OCI-LY3 (cell line): Measurements from ENCODE around the gene TUBGCP5.

ENCODE experiments used
- H2AFZ ChIP-seq: fragments of 200-600, 300-600 bp; shearing (Covaris generic); 2 replicates; pipeline ENCODE4 v1.6.0; 2014; ENCODE audit warnings: antibody characterized with exemption, low read depth, low read length
- H3K27ac ChIP-seq: fragments of 200-600, 300-600 bp; sonication (generic); 2 replicates; pipeline ENCODE4 v1.5.1; 2014; ENCODE audit warnings: mild to moderate bottlenecking, low read length, moderate library complexity, mixed read lengths
- H3K27me3 ChIP-seq: fragments of 200-600, 300-600 bp; sonication (generic); 2 replicates; pipeline ENCODE4 v1.6.1; 2014; ENCODE audit warnings: low read depth, low read length, mixed read lengths
- H3K36me3 ChIP-seq: fragments of 200-600, 300-600 bp; sonication (generic); replicated peaks from 2 replicates; pipeline ENCODE3; 2014; ENCODE audit warnings: low read depth, low read length, mixed read lengths
- H3K4me1 ChIP-seq: fragments of 300-600, 200-600 bp; sonication (generic); 2 replicates; pipeline ENCODE4 v1.6.1; 2014; ENCODE audit warnings: low read length, mixed read lengths
- H3K4me2 ChIP-seq: fragments of 200-600, 300-600 bp; sonication (generic); 2 replicates; pipeline ENCODE4 v1.6.1; 2014; ENCODE audit warnings: low read length, mixed read lengths
- H3K4me3 ChIP-seq: fragments of 300-600, 200-600 bp; sonication (generic); 2 replicates; pipeline ENCODE4 v1.5.1; 2014; ENCODE audit warnings: antibody characterized with exemption, mild to moderate bottlenecking, low read length, moderate library complexity
- H3K79me2 ChIP-seq: fragments of 300-600, 200-600 bp; shearing (Covaris generic); 2 replicates; pipeline ENCODE4 v1.6.1; 2014; ENCODE audit warnings: mild to moderate bottlenecking, low read length, mixed read lengths
- H3K9ac ChIP-seq: fragments of 300-600, 200-600 bp; shearing (Covaris generic); 2 replicates; pipeline ENCODE4 v1.6.0; 2014; ENCODE audit warnings: mild to moderate bottlenecking, low read length, moderate library complexity
- H3K9me3 ChIP-seq: fragments of 200-600, 300-600 bp; shearing (Covaris generic); 2 replicates; pipeline ENCODE4 v1.6.1; 2014; ENCODE audit warnings: low read length, mixed read lengths; ENCODE audit not compliant: insufficient read depth
- H4K20me1 ChIP-seq: fragments of 200-600, 300-600 bp; sonication (generic); 2 replicates; pipeline ENCODE4 v1.6.1; 2016; ENCODE audit warnings: low read length, mixed read lengths; ENCODE audit not compliant: insufficient read depth
- EZH2phosphoT487 ChIP-seq: fragments of 200-600 bp; shearing (Covaris generic); IDR thresholded peaks from 2 replicates; pipeline ENCODE4 v1.6.1; 2018; ENCODE audit warnings: antibody characterized with exemption, mixed run types, low read depth
- TF ChIP-seq, protein P1 (sequence below): fragments of 200-600, 300-600 bp; sonication (generic); IDR thresholded peaks from 2 replicates; pipeline ENCODE4 v1.5.1; 2014; ENCODE audit warnings: antibody characterized with exemption, low read length, low read depth

TUBGCP5 gene

DNA sequence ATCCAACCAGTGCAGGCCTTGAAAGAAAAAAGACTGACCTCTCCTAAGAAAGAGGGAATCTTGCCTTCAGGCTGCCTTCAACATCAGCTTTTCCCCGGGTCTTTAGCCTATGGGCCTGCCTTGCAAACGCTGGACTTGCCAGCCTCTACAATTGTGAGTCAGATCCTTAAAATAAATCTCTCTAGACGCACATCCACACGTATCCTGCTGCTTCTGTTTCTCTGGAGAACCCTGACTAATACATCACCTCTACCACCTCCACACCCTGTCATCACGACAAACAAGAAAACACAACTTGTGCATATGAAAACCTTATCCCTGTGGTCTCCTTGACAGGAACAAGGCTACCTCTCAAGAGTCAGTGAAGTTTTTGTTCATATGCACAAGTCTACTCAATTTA lies 71.0 kb downstream of the TUBGCP5 start:
- Histone ChIP-seq H3K4me1 (peaks cover 9% of the 10 kb centered on the region), H2AFZ (no peak overlapping the region), H3K27ac (no peak overlapping the region), H3K79me2 (peaks cover 5% of the 10 kb centered on the region; the same call in 1 of the 2 replicates), H3K9ac (no peak overlapping the region), H3K4me3 (no peak overlapping the region), H4K20me1 (no peaks in the 10 kb centered on the region), H3K27me3 (no peaks in the 10 kb centered on the region), H3K36me3 (no peaks in the 10 kb centered on the region), H3K9me3 (no peaks in the 10 kb centered on the region), H3K4me2 (no peak overlapping the region)
- no peak for TF ChIP-seq EZH2phosphoT487
- TF ChIP-seq, protein P1, sequence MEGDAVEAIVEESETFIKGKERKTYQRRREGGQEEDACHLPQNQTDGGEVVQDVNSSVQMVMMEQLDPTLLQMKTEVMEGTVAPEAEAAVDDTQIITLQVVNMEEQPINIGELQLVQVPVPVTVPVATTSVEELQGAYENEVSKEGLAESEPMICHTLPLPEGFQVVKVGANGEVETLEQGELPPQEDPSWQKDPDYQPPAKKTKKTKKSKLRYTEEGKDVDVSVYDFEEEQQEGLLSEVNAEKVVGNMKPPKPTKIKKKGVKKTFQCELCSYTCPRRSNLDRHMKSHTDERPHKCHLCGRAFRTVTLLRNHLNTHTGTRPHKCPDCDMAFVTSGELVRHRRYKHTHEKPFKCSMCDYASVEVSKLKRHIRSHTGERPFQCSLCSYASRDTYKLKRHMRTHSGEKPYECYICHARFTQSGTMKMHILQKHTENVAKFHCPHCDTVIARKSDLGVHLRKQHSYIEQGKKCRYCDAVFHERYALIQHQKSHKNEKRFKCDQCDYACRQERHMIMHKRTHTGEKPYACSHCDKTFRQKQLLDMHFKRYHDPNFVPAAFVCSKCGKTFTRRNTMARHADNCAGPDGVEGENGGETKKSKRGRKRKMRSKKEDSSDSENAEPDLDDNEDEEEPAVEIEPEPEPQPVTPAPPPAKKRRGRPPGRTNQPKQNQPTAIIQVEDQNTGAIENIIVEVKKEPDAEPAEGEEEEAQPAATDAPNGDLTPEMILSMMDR, result no peak

DNA sequence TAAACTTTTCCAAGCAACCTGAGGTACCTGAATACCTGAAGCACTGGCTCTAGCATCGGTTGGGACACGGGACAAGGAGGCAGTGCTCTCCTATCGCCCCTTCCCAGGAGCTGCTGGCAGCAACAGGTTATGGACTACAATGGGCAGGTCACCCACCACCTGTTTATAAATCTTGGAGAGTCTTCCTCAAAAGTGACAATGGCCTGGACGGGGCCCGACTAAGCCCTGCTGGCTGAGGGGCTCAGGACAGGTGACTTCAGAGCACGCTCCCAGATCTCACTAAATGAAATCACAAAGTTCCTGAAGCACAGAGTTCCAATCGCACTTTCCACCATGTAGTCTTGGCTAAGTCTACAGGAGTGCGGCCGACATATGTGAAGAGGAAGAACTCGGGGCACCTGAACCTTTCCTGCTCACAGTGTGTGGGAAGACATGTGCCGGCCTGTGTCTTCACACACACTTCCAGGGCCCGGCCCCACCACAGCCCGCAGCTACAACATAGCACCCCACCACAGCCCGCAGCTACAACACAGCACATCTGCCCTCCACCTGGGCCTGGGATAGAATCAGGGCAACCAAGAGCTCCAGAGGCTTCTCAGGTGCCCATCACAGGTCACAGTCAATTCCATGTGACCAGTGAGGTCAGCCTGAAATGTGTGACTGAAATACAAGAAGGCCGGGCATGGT lies 72.1 kb downstream of the TUBGCP5 start:
- H3K4me1 ChIP-seq, result no peaks in the 10 kb centered on the region
- no peak overlapping the region for H3K27ac ChIP-seq
- H4K20me1 ChIP-seq, result no peaks in the 10 kb centered on the region
- H3K9ac ChIP-seq, result no peak overlapping the region
- H3K79me2 ChIP-seq, result no peaks in the 10 kb centered on the region; the same call in 1 of the 2 replicates
- TF ChIP-seq EZH2phosphoT487, result no peak
- TF ChIP-seq, protein P1, result no peak
- H3K27me3 ChIP-seq, result no peaks in the 10 kb centered on the region
- no peaks in the 10 kb centered on the region for H3K9me3 ChIP-seq
- H3K4me3 ChIP-seq, result no peak overlapping the region
- H3K36me3 ChIP-seq, result no peaks in the 10 kb centered on the region
- no peak overlapping the region for H2AFZ ChIP-seq
- no peak overlapping the region for H3K4me2 ChIP-seq

DNA sequence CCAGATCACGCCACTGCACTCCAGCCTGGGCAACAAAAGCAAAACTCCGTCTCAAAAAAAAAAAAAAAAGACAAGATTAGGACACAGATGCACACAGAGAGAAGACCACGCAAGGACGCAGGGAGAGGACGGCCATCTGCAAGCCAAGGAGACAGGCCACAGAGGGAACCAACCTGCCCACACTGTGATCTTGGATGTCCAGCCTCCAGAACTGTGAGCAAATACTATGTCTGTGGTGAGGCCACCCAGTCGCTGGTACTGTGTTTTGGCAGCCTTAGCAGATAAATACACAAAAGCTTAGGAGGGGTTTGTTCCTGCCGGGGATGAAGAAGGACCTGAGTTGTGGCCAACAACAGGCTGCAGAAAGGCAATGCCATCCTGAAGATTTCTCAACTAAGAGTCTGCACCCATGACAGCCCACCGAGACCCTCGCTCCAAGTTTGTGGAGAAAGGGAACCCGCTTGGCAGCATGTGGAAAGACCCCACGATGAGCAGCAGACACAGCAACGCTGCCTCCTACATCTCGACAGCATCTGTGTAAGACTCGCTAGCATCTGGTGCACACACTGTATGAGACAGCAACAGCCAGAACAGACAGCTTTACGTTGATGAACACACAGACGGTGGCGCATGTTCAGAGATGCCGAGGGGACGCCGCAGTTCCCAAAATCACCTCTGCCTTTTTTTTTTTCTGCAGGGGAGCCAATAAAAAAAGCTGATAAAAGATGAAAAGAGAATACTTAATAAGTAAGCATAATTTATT lies 72.9 kb downstream of the TUBGCP5 start:
- Histone ChIP-seq H3K4me2 (no peak overlapping the region), H3K9ac (no peak overlapping the region), H3K4me1 (no peaks in the 10 kb centered on the region), H3K27ac (no peak overlapping the region), H3K79me2 (no peaks in the 10 kb centered on the region; the same call in 1 of the 2 replicates), H4K20me1 (0 out of 2 replicates have a peak, but pooled peaks cover 3% of the 10 kb centered on the region), H2AFZ (no peak overlapping the region), H3K9me3 (no peaks in the 10 kb centered on the region), H3K36me3 (no peaks in the 10 kb centered on the region), H3K27me3 (no peaks in the 10 kb centered on the region), H3K4me3 (no peak overlapping the region)
- TF ChIP-seq, protein P1, result no peak
- TF ChIP-seq EZH2phosphoT487, result no peak

DNA sequence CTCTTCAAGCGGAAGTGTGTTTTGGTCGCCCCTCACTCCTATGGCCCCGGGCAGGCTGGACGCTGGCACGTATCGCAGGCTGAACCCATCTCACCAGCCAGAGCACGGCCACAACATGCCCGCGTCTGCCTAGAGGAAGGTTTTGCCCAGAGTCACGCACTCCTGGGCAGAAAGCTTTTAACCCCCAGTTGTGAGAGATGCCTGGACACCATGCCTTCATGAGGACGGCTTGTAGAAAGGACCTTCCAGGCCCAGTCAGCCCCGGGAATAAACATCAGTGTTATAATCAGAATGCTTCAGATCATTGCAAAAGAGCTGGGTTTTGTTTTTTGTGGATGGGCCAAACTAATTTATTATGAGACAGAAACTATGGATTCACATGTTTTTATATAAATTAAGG lies 75.7 kb downstream of the TUBGCP5 start:
- H3K79me2 ChIP-seq, result no peaks in the 10 kb centered on the region; the same call in 1 of the 2 replicates

More for the DNA sequence above, 75.7 kb downstream of the TUBGCP5 start:
- H3K36me3 ChIP-seq, result no peaks in the 10 kb centered on the region
- no peak overlapping the region for H3K4me3 ChIP-seq
- no peaks in the 10 kb centered on the region for H3K9me3 ChIP-seq
- H4K20me1 ChIP-seq, result peaks cover 7% of the 10 kb centered on the region; the same call in 1 of the 2 replicates
- H3K4me1 ChIP-seq, result peaks cover 1% of the 10 kb centered on the region; the same call in 1 of the 2 replicates
- H3K9ac ChIP-seq, result no peak overlapping the region
- H3K27ac ChIP-seq, result no peak overlapping the region
- no peak for TF ChIP-seq EZH2phosphoT487
- TF ChIP-seq, protein P1, result no peak
- H2AFZ ChIP-seq, result no peak overlapping the region
- H3K4me2 ChIP-seq, result no peak overlapping the region
- no peaks in the 10 kb centered on the region for H3K27me3 ChIP-seq
